ENCODE results near the gene TSPAN31.

DNA sequence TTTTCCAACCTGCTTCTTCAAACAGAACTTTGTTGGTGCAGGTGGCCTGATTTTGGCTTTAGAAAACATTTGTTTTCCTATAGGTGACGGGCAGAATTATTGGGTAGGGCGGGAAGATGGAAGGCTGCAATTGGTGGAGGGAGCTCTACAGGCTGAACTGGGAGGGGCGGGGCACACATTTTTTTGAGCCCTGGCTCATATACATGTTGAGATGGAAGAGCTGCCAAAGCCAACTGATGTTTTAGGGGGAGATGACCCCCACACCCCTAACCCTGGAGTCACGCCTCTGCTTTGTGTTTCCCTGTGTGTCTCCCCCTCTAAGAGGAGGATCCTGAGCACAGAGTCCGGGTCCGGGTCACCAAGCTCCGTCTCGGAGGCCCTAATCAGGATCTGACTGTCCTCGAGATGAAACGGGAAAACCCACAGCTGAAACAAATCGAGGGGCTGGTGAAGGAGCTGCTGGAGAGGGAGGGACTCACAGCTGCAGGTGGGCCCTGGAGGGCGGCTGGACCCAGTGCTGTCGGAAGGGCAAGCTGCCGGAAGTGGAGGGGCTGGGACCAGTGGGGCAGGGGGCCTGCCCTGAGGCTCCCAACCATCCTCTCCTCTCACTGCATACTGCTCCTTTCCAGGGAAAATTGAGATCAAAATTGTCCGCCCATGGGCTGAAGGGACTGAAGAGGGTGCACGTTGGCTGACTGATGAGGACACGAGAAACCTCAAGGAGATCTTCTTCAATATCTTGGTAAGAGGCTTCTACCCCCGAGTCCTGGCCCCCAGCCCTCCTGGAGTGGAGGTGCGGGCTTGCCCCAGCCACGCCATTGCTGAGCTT, 24.8 kb upstream of the TSPAN31 start:
- TF ChIP-seq, protein P1, sequence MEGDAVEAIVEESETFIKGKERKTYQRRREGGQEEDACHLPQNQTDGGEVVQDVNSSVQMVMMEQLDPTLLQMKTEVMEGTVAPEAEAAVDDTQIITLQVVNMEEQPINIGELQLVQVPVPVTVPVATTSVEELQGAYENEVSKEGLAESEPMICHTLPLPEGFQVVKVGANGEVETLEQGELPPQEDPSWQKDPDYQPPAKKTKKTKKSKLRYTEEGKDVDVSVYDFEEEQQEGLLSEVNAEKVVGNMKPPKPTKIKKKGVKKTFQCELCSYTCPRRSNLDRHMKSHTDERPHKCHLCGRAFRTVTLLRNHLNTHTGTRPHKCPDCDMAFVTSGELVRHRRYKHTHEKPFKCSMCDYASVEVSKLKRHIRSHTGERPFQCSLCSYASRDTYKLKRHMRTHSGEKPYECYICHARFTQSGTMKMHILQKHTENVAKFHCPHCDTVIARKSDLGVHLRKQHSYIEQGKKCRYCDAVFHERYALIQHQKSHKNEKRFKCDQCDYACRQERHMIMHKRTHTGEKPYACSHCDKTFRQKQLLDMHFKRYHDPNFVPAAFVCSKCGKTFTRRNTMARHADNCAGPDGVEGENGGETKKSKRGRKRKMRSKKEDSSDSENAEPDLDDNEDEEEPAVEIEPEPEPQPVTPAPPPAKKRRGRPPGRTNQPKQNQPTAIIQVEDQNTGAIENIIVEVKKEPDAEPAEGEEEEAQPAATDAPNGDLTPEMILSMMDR (IDR thresholded peaks at IDR 0.05 in 8 of 11, conservative IDR thresholded peaks at IDR 0.05 in 3 of 11), result no peak
- peak in 1 of 3 donors; percentile 48 for TF ChIP-seq POLR2AphosphoS5 (IDR thresholded peaks at IDR 0.05)

All from spleen (tissue), 7 donors.